Measurements from ENCODE around the gene C7orf57.
"Not testable (repeated sequence)": the region's sequence is repeated elsewhere in the genome, so short reads cannot be mapped to it uniquely, and the experiment has no call there.

The C7orf57 gene

GRCh38 chr7:48035301-48035966 lies at the start of gene C7orf57:
C7orf57 (plus strand) TSS chr7:48035543; CDS start chr7:48036309, 766 bp downstream.
- DNase-seq (ENCODE audit: low spot score): peak; percentile 92

- no peak for DNase-seq (ENCODE audit: low spot score)
These were observed 46.6 kb upstream of the C7orf57 start for GRCh38 chr7:47988496-47989386.

- not testable (repeated sequence) for DNase-seq (ENCODE audit: low spot score)
These were observed 45.5 kb upstream of the C7orf57 start for GRCh38 chr7:47989607-47990400.

DNA sequence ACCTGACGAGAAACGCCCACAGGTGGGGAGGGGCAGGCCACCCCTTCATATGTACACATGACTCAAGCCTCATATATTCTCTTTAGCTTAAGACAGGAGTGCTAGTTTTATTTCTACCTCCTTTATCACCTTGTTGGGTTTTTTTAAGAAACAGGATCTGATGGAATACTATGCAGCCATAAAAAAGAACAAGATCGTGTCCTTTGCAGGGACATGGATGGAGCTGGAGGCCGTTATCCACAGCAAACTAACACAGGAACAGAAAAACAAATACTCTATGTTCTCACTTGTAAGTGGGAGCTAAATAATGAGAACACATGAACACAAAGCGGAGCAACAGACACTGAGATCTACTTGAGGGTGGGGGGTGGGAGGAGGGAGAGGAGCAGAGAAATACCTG lies 44.8 kb upstream of the C7orf57 start:
- DNase-seq (ENCODE audit: low spot score): no peak

- no peak for DNase-seq (ENCODE audit: low spot score)
These were observed 44.1 kb upstream of the C7orf57 start for GRCh38 chr7:47991270-47991669.

DNA sequence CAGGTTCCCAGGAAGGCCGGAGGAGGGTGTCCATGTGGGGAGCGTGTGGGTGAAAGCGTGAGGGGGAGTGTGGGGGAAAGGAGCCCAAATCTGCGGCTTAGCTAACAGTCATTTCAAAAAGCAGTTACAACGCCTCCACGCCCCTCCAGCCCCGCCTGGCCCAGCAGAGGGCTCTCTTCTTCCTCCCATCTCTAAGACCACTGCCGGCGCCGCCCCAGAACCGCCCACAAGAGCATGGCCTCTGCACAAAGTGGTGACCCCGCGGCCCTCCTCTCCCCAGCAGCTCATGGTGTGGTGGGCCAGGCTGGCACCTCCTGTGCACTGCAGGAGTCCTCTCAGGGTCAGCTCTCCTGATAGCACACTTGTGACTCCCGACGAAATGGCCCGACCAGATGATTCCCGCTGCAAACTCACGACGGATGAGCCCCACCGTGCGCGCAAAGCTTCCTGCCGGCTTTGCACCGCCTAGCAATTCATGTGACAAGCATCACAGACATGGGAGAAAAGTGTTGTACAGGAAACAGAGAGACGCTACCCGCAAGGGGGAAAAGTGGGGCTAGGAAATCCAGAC lies 43.5 kb upstream of the C7orf57 start:
- peak; percentile 88 for DNase-seq (ENCODE audit: low spot score)

GRCh38 chr7:47992446-47992845 lies 42.9 kb upstream of the C7orf57 start:
- no peak for DNase-seq (ENCODE audit: low spot score)

DNA sequence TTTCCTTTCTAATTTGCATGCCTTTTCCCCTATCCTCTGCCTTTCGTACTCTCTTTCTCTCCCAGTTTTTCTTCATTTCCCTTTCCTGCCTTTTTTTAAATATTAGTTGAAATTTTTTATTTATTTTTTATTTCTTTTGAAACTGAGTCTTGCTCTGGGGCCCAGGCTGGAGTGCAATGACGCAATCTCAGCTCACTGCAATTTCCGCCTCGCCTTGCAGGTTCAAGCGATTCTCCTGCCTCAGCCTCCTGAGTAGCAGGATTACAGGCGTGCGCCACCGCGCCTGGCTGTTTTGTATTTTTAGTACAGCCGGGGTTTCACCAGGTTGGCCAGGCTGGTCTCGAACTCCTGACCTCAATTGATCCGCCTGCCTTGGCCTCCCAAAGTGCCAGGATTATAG lies 35.9 kb upstream of the C7orf57 start:
- DNase-seq (ENCODE audit: low spot score): no peak

DNA sequence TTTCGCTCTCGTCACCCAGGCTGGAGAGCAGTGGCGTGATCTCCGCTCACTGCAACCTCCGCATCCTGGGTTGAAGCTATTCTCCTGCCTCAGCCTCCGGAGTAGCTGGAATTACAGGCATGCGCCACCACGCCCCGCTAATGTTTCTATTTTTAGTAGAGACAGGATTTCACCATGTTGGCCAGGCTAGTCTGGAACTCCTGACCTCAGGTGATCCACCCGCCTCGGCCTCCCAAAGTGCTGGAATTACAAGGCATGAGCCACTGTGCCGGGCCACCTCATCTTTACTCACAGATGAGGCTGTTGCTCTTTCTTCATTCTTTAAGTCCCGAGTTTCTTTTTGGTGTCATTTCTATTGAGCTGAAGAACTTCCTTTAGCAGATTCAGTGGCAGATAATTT lies 35.2 kb upstream of the C7orf57 start:
- not testable (repeated sequence) for DNase-seq (ENCODE audit: low spot score)

DNA sequence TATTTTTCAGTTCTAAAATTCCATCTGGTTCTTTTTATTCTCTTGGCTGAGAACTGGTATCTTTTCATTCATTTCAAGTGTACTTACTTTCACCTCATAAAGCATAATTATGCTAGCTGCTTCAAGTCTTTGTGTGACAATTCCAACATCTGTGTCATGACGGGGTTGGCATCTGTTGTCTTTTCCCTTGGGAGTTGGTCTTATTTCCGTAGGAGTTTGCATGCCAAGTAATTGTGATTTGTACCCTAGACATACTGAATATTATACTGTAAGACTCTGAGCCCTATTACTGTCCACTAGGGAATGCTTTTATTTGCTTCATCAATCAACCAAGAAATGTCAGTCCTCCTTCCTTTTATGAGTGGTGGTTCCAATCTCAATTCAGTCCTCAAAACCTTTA lies 31.3 kb upstream of the C7orf57 start:
- DNase-seq (ENCODE audit: low spot score): no peak

DNA sequence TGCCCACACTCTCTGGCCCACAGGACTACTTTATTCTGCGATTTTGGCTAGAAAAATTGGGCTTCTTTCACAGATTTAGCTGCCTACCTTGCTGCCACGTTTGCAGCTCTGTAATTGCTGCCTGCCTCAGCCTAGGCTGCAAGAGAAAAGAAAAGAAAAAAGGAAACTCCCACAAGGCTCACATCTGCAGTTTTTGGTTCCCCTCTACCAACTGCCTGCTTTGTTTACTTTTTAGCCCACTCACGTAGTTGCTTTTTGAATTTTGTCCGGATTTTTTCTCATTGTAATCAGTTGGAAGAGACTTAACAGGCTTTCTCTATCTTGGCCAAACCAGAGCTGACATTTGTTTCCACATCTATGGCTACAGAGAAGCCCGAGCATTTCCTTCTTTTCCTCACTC lies 30.7 kb upstream of the C7orf57 start:
- no peak for DNase-seq (ENCODE audit: low spot score)

GRCh38 chr7:48006866-48007265 lies 28.5 kb upstream of the C7orf57 start:
- DNase-seq (ENCODE audit: low spot score): no peak

DNA sequence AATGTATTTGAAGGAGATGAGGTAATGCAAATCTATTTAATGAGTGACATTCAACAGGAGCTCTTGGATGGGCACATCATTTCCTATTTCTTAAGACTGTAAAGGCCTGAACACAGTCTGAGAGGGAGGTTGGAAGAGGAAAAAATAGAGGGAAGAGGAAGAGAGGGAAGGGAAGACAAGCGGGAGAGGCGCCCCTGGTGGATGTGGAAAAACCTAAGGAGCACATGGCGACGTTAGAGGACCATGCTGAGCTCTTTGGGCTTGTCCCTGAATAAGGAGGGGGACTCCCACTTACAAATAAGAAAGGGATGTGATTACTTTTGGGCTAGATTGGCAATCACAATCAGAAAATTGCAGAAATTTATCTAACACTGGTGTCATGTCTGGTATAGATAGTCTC lies 26.1 kb upstream of the C7orf57 start:
- DNase-seq (ENCODE audit: low spot score): no peak

DNA sequence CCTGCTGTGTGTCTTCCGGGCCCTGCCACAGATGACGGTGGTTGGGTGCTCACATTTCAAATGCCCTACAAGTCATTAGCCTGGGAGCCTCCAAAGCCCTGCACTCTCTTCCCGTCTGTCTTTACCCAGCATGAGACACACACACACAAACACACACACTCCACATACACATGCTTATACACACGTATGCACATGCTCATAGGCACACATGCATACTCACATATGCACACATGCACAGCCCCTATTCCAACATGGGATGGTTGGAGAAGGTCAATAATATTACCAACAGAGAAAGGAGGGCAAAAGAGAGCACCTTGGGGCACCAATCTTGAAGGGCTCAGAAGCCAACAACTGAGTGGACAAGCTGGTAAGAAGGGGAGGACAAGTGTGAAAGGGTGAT lies 25.4 kb upstream of the C7orf57 start:
- DNase-seq (ENCODE audit: low spot score): no peak

DNA sequence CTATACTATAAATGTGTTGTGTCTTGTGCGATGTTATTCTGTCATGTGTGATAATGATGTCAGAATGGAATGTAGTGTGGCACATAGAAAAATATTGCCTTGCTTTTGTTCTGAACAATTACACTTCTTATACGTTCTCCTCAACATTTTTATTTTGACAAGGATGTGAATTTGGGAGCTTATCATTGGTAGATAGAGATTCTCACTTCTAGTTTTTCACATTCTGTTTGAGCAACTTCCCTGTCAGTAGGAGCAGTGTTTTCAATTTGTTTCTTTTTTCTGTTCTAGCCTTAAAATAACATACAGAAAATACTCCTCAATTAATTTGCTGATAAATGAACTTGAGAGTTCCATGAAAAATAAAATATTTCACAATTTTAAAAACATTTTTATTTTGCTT lies 24.0 kb upstream of the C7orf57 start:
- no peak for DNase-seq (ENCODE audit: low spot score)

DNA sequence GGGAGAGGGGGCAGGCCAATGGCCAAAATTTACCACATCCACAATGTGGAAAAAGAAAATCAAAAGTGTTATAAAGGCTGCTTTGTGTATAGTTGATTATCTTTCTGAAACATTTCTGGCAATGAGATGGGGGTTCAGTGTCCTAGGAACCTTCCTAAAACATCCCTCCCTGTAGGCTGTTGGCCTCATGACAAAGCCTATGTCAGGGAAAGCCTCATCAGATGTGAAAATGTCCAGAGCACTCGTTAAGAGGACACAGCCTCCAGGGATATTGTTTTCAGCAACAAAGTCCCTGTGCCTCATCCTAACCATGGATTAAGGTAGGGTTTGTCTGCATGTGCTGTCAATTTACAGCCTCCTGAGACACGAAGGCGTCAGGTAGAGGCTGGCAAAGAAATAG lies 23.4 kb upstream of the C7orf57 start:
- no peak for DNase-seq (ENCODE audit: low spot score)

- DNase-seq (ENCODE audit: low spot score): no peak
These were observed 18.7 kb upstream of the C7orf57 start for GRCh38 chr7:48016641-48017040.

DNA sequence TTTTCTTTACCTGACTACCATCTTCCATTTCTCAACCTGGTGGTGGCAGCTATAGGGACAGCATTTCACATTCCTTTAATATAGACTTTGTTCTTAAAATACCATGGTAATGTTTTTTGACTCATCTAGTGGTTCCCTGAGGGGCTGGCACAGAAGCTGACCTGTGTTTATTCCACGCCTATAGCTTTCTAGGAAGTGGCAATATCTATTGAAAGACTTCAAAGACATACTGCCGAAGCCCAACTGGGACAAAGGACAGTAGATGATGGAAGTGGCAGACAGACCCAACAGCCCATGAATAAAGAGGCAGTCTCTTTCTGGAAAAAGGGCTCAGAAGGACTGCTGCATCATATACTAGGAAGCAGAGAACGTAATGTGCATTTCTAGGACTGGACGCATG lies 17.7 kb upstream of the C7orf57 start:
- DNase-seq (ENCODE audit: low spot score): no peak

DNA sequence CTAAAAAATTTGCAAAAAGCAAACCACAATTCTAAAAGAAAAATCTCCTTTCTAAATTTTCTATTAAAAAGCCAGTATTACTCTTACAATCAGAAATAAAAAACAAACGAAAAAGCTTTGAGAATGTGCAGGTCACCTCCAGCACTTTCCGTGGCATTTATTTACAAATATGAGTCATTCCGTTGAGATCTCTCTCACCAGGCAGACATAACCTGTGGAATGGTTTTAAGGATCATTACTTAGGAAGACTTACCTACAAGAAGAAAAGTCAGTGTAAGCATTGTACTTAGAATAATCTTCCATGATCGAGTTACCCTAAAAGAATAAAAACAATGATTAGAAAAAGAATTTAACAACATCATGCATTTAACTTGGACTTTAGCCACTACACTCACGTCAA lies 9.7 kb upstream of the C7orf57 start:
- DNase-seq (ENCODE audit: low spot score): no peak

DNA sequence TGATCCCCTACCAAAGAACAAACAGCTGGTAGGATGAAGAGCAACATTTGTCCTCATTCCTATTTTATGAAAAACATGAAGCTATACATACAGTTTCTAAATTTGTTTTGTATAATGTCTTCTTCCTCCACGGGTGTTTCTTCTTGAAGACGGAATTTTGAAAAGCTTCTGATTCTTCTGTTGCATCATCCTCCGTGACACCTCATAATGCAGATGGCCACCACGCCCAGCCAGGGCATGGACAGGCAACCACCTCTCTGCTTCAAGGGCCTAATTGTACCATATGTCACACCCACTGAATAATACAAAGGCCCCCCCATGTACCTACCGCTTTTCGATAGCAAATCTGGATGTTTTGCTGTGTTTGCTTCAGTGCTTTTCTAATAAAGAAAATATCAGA lies 6.4 kb upstream of the C7orf57 start, which contains the start of gene SUN3:
SUN3 (minus strand) TSS at position 170 of the 400 bp plus-strand sequence; CDS start at position 1, 169 bp downstream.
- DNase-seq (ENCODE audit: low spot score): no peak

- no peak for DNase-seq (ENCODE audit: low spot score)
These were observed 4.2 kb upstream of the C7orf57 start for GRCh38 chr7:48031111-48031510.

- DNase-seq (ENCODE audit: low spot score): no peak
These were observed 1.4 kb upstream of the C7orf57 start for GRCh38 chr7:48033922-48034321.
